Thyroid gland (tissue), 4 donors: ENCODE measurements around the gene FARSA.

Experiments used
- POLR2A ChIP-seq, 2 donors: fragments of 450-650 bp; IDR thresholded peaks; one replicate each; pipeline ENCODE4 v1.6.1; 2017; ENCODE audit warnings: antibody characterized with exemption in 2 of 2, mild to moderate bottlenecking in 2 of 2, moderate library complexity in 1 of 2
- TF ChIP-seq, protein P1 (sequence below), 6 experiments: fragments of 200-600 bp in 3 of 6; fragments of 450-650 bp in 3 of 6; sonication (generic) in 3 of 6; IDR thresholded peaks; one replicate each; pipeline ENCODE4 v1.5.1; 2016 to 2019; ENCODE audit warnings: antibody characterized with exemption in 6 of 6, mild to moderate bottlenecking in 2 of 6, inconsistent platforms in 1 of 6, moderate library complexity in 1 of 6

DNA sequence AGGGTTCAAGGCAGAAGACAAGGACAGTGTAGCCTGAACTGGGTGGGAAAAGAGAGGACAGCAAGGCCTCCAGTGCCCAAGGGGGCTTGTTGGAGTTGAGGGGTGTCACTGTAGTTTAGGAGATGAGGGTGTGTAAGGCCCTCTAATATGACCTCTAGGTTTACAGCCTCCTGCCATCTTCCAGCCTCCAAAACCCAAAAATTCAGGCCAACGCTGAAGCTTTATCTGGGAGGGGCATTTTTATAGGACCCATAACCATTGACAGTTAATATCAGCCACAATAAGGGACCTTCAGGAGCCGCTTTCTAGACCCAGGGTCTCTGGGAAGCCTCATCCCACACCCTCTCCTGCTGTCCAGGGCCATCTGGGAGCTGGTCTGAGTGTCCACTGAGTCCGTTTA lies 49.3 kb downstream of the FARSA start:
- no peak for TF ChIP-seq POLR2A (IDR thresholded peaks at IDR 0.05)
- TF ChIP-seq, protein P1, sequence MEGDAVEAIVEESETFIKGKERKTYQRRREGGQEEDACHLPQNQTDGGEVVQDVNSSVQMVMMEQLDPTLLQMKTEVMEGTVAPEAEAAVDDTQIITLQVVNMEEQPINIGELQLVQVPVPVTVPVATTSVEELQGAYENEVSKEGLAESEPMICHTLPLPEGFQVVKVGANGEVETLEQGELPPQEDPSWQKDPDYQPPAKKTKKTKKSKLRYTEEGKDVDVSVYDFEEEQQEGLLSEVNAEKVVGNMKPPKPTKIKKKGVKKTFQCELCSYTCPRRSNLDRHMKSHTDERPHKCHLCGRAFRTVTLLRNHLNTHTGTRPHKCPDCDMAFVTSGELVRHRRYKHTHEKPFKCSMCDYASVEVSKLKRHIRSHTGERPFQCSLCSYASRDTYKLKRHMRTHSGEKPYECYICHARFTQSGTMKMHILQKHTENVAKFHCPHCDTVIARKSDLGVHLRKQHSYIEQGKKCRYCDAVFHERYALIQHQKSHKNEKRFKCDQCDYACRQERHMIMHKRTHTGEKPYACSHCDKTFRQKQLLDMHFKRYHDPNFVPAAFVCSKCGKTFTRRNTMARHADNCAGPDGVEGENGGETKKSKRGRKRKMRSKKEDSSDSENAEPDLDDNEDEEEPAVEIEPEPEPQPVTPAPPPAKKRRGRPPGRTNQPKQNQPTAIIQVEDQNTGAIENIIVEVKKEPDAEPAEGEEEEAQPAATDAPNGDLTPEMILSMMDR (IDR thresholded peaks at IDR 0.05): no peak
